Left ventricle myocardium inferior (tissue), 1 donor: ENCODE results near the gene HDAC6. TPM values are rescaled to one million over a fixed set of nuclear protein-coding genes. Genes with fewer than 3 reads are reported as not detected.

ENCODE experiments used
- DNase-seq: peaks from one replicate; pipeline ENCODE4 v3.0.0-alpha.2; 2020
- H3K27ac ChIP-seq: fragments of 200-600 bp; replicated peaks from 2 replicates; pipeline ENCODE4 v1.8.0; 2021
- H3K27me3 ChIP-seq: fragments of 200-600 bp; 2 replicates; pipeline ENCODE4 v1.8.0; 2021; ENCODE audit warnings: low read depth
- H3K36me3 ChIP-seq: fragments of 200-600 bp; 2 replicates; pipeline ENCODE4 v1.8.0; 2021
- H3K4me1 ChIP-seq: fragments of 200-600 bp; 2 replicates; pipeline ENCODE4 v1.8.0; 2021
- H3K4me3 ChIP-seq: fragments of 200-600 bp; 2 replicates; pipeline ENCODE4 v1.8.0; 2021; ENCODE audit warnings: mild to moderate bottlenecking, moderate library complexity
- H3K9me3 ChIP-seq: fragments of 200-600 bp; replicated peaks from 2 replicates; pipeline ENCODE4 v1.8.0; 2021
- intact Hi-C: fragments of 100-400 bp; cut with micrococcal nuclease; formaldehyde crosslinking; loops from one replicate; pipeline ENCODE4 v1.11.0; 2022
- long read RNA-seq: library from polyadenylated mRNA; unstranded; transcript quantifications from one replicate; pipeline ENCODE4 v2.0.0, GENCODE V29; 2021
- total RNA-seq: library from RNA; stranded (reverse); fragmentation: NEBNext Ultra II Directional; extraction: Animal tissue kit (Norgen Biotek cat#: 25700); gene quantifications from one replicate; pipeline ENCODE4 v1.2.1, GENCODE V29; 2021
- TF ChIP-seq, protein P1 (sequence below): fragments of 200-600 bp; IDR thresholded peaks from 2 replicates; pipeline ENCODE4 v1.8.0; 2021; ENCODE audit warnings: antibody characterized with exemption, mild to moderate bottlenecking, borderline replicate concordance
- donor health status: DM: no; HTN: yes; CAD: no; lungs with severe emphysema.

HDAC6 gene
- 39.7 TPM for total RNA-seq
- long read RNA-seq, full-length matches to known transcripts: 15 of 48 reads
- long read RNA-seq, partial matches to known transcripts: 11 of 48 reads
- long read RNA-seq, other reads (novel, unspliced or antisense): 22 of 48 reads

DNA sequence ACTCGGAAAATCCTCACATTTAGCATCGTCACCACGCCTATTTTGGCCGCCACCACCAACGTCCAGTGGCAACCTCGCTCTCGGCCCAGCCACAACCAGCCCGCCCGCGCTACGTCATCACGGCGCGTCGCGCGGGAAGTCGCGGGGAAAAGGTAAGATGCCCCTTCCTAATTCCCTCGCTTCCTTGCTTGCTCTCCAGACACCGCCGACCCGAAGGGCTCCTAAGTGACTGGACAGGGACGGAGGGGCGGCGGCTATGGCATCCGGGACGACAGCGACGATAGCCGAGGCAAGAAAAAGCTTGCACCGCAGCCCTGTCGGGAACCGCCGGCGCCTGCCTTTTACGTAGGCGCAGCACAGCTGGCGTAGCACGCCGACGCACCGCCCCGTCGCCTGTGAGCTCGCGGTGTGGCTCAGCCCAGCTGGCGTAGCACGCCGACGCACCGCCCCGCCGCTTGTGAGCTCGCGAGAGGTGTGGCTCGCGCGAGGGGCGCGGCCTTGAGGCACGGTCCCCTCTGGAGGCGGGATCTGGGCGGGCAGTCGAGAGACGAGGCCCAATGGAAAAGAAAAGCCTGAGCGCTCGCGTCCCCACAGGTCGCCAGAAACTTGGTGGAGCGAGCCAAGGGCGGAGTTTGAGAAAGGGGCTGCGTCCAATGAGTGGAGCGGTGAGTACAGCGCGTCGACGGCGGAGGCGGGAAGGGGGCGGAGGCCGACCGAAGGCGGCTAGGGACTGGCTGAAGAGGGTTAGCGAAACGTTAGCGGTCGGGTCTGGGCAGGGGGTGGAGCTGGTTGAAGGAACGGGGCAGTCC is at the start of gene HDAC6:
Gene HDAC6 (plus strand): TSS at position 788 of the 809 bp plus-strand sequence. CDS start 626 bp downstream, outside the sequence.
- Histone ChIP-seq H3K27ac (peak within 1 kb of the TSS; percentile 97), H3K36me3 (no peaks in the 10 kb centered on the region), H3K27me3 (no peaks in the 10 kb centered on the region), H3K4me1 (peaks cover 5% of the 10 kb centered on the region), H3K9me3 (no peaks in the 10 kb centered on the region), H3K4me3 (peak within 1 kb of the TSS; percentile 75)
- intact Hi-C loops: no loop called here
- peak; percentile 96 for DNase-seq
- TF ChIP-seq, protein P1, sequence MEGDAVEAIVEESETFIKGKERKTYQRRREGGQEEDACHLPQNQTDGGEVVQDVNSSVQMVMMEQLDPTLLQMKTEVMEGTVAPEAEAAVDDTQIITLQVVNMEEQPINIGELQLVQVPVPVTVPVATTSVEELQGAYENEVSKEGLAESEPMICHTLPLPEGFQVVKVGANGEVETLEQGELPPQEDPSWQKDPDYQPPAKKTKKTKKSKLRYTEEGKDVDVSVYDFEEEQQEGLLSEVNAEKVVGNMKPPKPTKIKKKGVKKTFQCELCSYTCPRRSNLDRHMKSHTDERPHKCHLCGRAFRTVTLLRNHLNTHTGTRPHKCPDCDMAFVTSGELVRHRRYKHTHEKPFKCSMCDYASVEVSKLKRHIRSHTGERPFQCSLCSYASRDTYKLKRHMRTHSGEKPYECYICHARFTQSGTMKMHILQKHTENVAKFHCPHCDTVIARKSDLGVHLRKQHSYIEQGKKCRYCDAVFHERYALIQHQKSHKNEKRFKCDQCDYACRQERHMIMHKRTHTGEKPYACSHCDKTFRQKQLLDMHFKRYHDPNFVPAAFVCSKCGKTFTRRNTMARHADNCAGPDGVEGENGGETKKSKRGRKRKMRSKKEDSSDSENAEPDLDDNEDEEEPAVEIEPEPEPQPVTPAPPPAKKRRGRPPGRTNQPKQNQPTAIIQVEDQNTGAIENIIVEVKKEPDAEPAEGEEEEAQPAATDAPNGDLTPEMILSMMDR: no peak

DNA sequence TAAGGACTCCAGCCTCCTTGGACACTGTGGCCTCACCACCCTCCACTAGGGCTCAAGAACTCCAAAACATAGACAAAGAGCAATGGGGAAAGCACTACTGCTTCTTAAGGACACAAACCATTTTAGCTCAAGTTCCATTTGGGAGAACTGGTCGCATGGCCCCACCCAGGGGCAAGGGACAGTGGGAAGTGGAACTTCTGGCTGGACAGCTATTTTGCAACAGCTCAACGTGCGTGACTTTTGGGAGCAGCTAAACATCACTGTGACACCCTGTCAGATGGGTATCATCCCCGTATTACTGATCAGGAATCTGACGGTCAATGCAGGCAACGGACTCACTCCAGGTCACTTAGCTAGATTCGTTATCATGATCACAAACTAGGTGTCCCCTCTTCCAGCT is 49.4 kb upstream of the HDAC6 start:
- TF ChIP-seq, protein P1: no peak
- H3K27ac ChIP-seq: no peak overlapping the region
- intact Hi-C loops: no loop called here

DNA sequence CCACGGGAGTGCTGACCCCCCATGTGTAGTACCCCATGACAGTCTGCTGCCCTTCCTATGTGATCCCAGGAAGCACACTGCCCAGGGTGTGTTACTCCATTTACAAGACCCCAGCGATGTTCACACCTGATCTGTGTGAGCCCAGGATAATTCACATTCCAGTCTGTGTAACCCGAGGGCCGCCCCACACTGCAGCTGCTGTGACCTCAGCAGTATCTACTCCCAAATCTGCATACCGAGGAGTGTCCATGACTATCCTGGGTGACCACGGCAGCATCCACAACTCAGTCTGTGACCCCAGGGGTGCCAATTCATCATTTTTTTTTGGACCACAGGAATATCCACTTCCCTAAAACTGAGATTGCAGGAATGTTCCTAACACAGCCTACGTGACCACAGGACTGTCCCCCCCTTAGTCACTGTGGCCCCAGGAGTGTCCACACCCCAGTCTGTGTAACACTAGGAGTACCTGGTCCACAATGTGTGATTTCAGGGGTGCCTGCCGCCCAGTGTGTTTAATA is 48.1 kb upstream of the HDAC6 start:
- intact Hi-C loops: no loop called here
- Histone ChIP-seq H3K36me3 (no peaks in the 10 kb centered on the region), H3K4me1 (no peaks in the 10 kb centered on the region), H3K27me3 (no peaks in the 10 kb centered on the region), H3K9me3 (no peaks in the 10 kb centered on the region), H3K27ac (no peak overlapping the region), H3K4me3 (no peak overlapping the region)
- no peak for DNase-seq
- TF ChIP-seq, protein P1: no peak

More for the DNA sequence above, 49.4 kb upstream of the HDAC6 start:
- H3K4me3 ChIP-seq: no peak overlapping the region
- no peaks in the 10 kb centered on the region for H3K36me3 ChIP-seq
- no peak for DNase-seq
- H3K27me3 ChIP-seq: no peaks in the 10 kb centered on the region
- H3K9me3 ChIP-seq: no peaks in the 10 kb centered on the region
- no peaks in the 10 kb centered on the region for H3K4me1 ChIP-seq

DNA sequence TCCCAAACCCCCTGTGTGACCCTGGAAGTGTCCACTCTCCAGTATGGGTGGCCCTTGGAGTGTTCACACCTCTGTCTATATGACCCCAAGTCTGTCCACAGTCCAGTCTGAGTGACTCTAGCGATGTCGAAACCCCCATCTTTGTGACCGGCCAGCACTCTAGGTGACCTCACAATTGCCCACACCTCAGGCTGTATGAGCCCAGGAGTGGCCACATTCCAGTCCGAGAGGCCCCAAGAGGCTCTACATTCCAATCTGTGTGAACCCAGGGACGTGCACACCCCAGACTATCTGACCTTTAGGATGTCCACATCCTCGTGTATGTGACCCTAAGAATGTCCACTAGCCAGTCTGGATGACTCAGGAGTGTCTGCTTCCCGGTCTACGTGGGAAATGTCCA is 47.6 kb upstream of the HDAC6 start:
- intact Hi-C loops: no loop called here
- no peak for DNase-seq
- Histone ChIP-seq H3K27me3 (no peaks in the 10 kb centered on the region), H3K4me1 (no peaks in the 10 kb centered on the region), H3K9me3 (no peaks in the 10 kb centered on the region), H3K4me3 (no peak overlapping the region), H3K36me3 (no peaks in the 10 kb centered on the region), H3K27ac (no peak overlapping the region)
- TF ChIP-seq, protein P1: no peak

DNA sequence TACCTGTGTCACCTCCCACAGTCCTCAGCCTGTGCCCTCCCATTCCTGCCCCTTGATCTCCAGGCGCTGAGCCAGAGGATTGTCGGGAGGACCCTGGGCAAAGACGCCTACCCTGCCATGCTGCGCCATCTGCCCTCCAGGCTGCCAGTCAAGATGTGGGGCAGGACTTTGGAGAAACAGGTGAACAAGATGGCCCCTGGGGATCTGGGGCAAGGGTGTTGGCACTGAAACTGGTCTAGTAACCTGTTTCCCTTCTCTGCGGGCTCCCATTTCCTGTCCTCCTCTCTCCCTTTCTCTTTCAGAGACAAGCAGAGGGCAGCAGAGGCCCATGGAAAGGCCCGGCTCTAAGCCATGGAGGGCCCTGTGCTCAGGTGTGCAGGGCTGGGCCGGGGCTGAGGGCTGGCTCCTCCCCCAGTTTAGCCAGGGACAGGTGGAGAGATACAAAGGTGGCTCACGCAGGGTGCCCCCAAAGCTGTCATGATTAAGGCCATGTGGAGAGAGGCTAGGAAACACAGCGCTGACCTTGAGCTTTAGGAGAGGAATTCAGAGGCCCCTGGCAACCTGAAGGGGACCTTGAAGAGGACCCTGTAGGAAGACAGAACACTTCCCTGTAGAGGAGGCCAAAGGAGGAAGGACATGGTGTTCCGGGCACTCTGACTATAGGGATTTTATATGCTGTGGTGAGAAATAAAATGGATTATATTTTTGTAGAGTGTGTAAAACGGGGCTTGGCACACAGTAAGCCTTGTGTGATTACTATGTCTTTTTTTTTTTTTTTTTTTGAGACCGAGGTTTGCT is 40.0 kb upstream of the HDAC6 start, which contains the start of gene GLOD5:
Gene GLOD5 (plus strand): TSS at position 74 of the 798 bp plus-strand sequence. CDS start 44 bp downstream, at position 118.
- TF ChIP-seq, protein P1: peak; percentile 13
- intact Hi-C loops: no loop called here
- Histone ChIP-seq H3K4me1 (no peaks in the 10 kb centered on the region), H3K27me3 (no peaks in the 10 kb centered on the region), H3K27ac (no peak within 1 kb of the TSS), H3K36me3 (no peaks in the 10 kb centered on the region), H3K9me3 (no peaks in the 10 kb centered on the region), H3K4me3 (no peak within 1 kb of the TSS)
- no peak for DNase-seq
